NCI-H748 treated with DMSO at 0.1 percent for 48 hours (cell line): ENCODE data around the gene SEMA3E.

ENCODE experiments used
- DNase-seq: peaks from one replicate; lab custom pipeline; 2025; lab: John Stamatoyannopoulos, UW

The SEMA3E gene

DNA sequence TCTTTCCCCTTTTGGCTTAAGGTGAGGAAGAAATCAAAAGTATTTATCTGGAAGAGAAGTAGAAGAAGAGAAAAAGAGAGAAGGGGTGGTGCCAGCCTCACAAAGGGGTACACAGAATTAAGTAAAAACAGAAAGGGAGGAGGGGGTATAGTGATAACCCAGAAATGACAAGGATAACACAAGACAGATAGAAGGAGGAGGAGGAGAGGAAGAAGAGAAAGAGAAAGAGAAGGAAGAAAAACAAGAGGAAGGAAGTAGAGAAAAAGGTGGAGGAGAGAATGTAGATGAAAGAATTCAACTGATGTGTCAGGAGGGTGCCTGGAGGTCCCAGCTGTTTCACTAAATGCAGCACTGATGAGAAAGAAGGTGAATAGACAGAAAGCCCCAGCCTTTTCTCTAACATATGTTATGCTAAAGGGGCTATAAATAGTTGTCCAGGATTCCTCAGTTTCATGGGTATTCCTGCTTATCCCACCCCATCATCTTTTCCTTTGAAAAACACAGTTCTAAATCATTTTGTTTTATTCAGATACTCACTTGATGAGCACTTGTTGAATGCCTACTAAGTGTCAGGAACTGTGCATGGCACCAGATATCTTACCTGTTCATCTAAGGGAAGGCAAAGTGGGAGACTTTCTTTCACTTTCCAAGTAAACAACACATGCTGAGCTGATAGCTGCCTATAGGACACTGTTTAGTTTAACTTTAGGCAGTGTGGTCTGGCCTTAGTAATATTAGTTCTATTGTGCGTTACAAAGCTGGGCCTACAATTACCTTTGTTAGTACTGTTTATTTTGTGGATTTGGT lies 8.0 kb downstream of the SEMA3E start:
- DNase-seq = no peak

DNA sequence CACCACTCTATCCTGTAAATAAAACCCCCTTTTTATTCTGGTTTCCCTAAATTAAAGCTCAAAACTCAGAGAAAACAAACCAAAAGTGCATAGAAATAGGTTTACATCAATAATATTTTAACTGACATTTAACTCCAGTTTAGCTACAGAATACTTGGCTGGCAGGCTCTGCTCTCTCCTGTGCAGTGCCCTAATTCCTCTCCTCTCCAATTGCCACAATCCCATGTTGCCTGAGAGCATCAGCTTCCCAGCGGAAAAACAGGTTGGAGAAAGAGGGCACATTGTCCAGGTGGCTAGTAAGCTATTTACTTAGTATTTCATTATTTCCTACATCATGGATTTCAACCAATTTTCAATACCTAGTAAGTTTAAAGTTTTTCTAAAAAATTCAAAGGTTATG lies 8.7 kb downstream of the SEMA3E start:
- DNase-seq = no peak

DNA sequence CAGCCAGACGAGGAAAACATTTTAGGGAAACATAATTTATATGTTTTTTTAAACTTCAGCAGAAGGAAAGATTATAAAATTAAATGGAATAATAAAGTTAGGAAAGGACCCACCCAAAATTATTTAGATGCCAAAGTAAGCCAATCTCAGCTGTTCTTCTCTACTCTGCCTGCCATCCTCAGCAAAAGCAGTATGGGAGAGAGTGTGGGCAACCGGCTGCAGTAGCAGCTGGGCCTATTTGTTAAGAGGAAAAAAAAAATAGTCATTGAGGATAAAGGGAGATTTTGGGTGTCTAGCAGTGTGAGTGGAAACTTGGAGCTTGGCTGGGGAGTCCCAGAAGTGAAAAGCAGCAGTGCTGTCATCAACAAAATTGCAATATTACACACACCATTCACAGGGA lies 15.4 kb downstream of the SEMA3E start:
- no peak for DNase-seq

DNA sequence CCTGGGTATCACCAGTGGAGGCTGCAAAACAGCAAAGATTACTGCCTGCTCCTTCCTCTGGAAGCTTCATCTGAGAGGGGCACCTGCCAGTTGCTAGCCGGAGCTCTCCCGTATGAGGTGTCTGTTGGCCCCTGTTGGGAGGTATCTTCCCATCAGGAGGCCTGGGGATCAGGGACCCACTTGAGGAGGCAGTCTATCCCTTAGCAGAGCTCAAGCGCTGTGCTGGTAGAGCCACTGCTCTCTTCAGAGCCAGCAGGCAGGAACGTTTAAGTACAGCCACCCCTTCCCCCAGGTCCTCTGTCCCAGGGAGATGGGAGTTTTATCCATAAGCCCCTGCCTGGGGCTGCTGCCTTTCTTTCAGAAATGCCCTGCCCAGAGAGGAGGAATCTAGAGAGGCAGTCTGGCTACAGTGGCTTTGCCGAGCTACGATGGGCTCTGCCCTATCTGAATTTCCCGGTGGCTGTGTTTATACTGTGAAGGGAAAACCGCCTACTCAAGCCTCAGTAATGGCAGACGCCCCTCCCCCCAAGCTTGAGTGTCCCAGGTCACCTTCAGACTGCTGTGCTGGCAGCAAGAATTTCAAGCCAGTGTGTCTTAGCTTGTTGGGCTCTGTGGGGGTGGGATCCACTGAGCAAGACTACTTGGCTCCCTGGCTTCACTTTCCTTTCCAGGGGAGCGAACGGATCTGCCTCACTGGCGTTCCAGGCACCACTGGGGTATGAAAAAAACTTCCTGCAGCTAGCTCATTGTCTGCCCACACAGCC lies 19.6 kb downstream of the SEMA3E start:
- DNase-seq = no peak

DNA sequence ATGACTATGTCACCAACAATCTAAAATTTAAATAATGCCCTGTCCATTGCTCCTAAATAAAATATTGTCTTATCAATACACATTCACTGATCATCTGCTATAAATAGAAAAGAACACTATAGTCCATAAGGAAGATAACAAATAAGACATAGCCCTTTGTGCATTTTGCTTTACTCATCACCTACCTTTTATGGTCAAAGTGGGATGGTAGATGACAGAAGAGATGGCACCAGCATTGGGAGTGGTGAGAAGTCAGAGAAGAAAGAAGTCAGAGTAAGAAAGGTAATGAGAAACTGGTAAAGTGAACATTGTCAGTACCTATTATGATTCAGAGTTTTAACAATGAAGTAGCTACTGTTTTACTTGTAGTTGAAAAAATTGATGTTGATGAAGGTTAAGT lies 31.1 kb downstream of the SEMA3E start:
- no peak for DNase-seq

DNA sequence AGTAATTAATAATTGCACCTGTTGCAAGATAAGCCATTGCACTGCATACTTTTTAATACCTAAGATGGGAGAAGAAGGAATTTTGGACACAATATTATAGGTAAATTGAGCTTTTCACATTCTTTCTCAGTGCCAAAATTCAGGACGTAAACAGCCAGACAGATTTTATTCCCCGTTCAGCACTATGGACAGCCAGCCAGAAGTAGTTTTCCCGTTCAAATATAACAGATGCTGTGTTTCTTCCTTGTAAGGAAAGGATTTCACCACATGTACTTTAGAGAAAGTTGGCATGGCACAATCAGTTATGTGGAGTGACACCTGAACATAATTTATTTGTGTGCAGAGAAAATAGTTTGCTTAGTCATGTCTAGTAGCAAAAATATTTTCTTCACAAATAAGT lies 34.8 kb downstream of the SEMA3E start:
- DNase-seq = no peak

DNA sequence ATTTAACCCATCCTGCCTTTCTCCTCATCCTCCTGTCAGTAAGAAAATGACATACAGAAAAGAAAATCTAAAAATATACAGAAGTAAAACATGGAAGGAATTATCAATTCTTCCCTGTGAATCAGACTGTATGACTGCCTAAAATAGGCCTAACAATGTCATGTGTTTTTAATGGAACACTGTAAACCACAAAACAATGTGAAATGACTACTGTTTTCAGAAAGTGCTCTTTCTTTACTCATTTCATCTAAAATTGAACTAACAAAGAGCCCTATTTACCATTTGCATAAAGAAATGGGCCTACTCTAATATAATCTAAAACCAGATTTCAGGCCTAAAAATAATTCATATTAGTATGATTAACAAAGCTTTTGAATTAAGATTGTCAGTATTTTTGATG lies 35.7 kb downstream of the SEMA3E start:
- DNase-seq = no peak

DNA sequence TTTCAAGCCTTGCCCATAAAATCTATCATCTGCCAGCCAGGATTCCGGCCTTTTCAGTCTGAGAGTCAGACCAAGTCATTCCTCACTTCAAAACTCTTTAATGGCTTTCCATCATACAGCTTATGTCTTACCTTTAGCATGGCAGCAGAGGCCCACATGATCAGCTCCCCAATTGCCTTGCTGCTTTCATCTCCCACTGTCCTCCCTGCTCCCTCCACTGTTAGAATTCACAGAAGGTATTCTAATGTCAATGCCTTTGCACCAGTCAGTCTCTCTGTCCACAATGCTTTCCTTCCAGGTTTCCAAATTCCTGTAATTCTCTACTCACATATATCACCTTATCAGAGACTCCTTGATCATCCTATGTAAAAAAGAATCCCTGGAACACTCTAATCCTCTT lies 37.2 kb downstream of the SEMA3E start:
- no peak for DNase-seq

DNA sequence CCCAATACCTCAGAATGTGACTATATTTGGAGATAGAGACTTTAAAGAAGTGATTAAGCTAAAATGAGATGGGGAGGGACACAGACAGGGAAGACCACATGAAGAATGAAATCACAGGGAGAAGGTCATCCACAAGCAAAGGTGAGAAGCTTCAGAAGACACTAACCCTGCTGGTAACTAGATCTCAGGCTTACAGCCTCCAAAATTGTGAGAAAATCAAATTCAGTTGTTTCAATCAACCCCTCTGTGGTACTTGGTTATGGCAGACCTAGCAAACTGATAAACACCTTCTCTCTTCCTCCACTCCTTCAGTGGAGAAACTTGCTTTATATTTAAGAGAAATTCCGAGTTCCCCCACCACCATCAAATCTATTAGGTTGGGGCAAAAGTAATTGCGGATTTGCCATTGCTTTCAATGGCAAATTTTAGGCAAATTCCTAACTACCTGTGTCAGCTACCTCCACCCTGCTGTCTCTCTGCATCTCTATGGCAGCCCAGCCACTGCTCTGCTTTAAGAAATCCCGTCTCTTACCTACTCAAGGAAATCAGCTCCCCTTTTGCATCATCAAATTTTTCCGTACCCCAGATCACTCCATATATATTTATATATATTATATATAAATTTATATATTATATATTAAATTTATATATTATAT lies 38.2 kb downstream of the SEMA3E start:
- DNase-seq = no peak

DNA sequence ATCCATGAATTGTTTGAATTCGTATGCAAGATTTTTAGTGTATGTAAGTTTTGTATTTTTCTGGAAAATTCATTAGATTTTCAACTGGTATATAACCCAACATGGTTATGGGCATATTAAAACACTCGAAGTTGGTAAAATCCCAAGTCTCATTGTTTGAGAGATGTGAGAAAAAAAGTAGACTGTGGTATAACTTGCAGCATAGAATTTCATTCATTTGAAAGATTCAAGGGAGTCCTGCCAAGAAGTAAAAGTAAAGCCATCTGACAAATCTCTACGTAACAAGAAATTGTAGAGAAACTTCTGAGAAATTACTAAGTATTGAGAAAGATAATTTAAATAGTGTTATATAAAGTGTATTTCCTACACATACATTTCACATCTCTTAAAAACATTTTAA lies 40.2 kb downstream of the SEMA3E start:
- no peak for DNase-seq

DNA sequence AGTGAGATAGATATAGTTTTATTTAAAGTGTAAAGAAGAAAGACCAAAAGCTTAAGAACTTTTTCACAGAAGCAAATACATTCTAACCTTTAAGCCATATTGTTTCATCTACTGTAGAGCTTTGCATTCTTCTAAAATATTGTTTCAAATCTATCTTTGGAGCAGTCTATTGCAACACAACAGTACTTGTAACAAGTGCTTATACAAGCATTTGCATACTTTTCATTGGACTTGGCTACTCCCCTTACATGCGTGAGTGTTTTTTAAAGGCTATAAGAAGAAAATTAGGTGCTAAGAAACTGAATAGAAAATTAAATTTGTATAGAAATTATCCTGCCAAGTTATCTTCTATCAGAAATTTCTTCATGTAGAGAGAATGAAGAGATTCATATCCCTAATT lies 45.3 kb downstream of the SEMA3E start:
- no peak for DNase-seq

DNA sequence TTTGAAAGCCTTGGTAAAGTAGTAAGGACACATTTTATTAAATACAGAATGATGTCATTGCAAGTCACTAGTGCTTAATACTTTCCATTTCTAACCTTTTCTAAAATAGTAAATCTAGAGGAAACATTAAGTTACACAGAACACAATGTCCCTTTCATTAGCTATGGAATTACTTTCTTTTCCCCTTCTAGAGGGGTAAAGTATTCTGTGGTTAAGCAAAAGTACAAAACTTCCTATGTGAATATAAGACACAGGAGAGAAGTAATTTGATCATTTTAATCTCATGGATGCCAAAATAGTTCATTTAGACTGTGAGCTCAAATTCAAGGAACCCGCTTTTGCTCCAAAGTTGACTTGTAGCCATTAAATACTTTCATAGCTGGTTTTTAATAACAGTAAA lies 49.8 kb downstream of the SEMA3E start:
- DNase-seq = no peak

DNA sequence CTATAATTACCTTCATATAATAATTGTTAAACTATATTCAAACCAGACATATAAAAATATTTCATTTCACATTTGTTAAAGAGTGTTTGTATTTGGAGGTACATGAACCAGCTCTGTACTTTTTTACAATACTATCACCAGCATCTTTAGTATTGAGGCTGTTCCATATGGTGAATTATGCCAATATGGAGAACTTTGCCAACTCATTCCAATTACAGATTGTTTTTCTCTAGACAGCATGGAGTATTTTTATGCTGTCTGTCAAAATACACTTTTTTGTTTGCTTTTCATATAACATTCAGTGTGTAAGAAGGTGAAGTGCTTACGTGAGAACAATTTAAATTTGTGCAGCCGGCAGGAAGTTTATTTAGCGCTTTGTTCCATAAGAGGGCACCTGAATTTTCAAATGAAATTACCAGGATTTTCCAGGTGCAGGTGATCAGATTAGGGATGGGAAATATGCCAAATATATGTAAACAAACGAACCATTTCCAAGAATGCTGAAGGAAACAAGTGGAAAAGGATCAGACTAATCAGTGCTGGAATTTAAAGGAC lies 54.9 kb downstream of the SEMA3E start:
- peak; percentile 91 for DNase-seq

DNA sequence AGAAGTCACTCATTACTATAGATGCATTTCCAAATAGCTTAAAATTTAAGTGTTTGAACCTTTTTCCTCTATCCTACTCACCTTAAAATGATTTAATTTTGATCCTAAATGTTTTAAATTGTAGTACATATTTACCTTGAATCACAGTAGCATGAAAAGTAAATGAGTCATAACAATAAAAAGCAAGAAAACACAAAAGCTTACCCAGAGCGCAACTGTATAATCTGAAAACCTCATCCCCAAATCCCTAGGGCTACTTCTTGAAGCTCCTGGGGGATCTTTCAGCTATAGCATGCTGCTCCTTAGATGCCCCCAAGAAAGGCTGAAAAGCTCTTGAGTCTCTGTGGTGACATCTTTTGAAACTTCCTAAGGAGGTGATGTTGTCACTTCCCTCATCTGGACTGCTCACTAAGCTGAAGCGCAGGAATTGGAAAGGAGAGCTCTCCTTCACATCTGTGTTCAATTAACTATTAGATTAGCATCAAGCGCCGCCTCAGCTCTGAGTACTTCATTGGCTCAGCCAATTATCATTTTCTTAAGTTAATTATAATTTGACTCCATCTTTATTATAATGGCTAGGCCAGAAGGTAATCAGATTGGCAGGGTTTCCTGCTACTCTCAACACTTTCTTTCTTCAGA lies 60.2 kb downstream of the SEMA3E start:
- DNase-seq = no peak

DNA sequence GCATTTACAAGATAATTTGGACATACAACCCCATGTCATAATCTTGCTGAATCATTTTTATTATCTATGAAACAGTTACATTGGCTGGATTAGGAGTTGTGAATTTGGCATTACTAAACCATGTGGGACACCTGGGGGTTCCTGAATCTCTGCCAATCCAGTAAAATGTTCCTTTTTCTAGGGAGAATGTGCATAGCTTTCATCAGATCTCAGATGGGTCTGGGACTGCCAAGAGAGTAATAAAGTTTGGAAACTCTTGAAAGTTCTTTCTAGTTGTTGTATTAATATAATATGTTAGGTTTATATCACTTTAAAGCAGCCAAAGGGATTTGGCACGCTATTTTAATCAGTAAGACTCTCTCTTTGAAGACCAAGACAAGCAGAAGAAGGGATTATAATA lies 62.7 kb downstream of the SEMA3E start:
- no peak for DNase-seq

DNA sequence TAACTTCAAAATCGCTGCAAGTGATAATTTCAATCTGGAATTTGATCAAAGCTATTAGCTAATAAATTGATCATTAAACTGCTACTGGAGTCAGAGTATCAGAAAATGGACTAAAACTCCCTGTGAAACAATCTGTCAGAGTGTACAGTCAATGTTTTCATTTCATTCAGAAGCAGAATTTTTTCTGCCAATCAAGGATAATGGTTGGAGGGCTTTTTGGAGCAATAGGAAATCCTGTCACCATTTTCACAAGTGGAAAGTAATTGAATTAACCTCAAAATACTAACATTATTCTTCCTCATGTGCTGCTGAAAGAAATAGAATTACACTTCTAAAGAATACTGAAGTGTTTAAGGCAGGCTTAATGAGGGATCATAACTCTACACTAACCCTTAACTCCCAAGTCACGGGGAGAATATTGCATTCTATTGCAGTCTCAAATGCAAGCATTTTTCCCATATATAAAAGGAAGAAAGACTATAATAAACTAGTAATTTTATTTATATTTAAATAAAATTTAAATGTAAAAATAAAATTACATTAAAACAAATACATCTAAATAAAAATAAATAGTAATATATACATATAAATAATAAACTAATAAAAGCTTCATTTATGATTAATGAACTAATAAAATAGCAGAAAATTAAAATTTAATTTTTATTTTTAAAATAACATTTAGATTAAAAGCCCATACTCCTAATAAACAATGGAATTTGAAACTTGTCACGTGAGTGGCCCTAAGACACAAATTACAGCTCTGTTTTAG lies 67.1 kb downstream of the SEMA3E start:
- DNase-seq = no peak

DNA sequence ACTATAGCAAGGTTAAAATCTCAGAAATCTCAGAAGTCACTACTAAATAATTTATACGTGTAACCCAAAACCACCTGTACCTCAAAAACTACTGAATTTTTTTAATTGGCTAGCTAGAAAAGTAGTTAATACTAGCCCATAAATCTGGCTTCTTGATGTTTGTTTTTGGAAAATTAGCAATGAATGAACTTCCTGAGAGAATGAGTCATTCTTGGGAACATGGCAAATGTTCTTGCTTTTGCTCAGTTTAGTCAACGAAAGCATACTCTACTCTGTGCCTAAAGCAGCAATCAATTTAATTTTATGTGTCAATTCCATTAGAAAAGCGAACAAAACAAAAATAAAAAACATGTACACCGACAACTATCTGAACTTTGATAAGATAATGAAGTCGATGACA lies 69.2 kb downstream of the SEMA3E start:
- no peak for DNase-seq

DNA sequence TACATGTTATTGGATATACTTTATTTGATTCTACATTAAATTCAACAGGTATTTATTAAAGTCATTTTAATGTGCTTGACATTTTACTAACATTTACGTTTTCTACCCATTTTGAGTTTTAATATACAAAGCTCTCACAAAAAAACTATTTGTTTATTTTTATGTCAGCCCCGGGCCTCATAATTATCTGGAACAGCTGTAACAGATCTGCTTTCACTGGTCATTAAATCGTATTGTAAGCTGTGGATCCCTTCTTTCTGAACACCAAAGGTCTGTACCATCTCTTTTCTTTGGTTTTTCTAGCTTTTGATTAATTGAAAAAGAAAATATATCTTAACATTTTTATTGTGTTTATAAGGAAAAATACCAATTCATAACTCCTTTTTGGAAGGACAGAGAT lies 73.5 kb downstream of the SEMA3E start:
- DNase-seq = no peak

DNA sequence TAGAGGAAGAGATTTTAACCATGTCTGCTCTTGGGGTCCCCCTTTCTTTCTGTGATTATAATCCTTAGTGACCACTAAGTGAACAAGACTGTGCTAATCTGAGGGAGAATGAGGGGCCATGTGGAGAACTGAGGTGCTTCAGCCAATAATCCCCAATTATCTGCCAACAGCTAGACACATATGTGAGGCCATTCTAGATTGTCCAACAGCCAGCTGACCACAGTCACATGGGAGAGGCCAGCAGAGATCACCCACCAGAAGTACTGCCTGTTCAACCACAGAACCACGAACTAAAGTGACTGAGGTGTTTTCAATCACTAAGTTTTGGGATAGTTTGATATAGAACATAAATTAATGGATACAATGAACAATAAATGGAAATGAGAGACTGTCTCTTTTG lies 74.3 kb downstream of the SEMA3E start:
- no peak for DNase-seq

DNA sequence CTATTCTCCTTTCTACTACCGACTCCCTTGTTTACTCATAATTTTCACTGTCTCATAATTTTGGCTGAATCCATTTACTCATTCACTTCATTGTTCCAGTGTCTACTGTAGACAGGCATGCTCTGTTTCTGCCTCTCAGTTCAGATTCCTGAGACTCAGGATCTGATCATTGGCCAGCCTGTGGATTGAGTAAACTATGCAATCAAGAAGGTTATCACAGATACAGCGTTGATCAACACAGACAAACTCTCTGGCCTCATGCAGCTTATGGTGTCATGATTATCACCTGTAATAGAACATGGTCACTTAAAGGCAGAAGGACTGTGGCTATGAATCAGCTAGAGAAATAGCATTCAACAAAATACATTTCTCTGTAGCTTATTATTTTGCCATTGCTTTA lies 86.0 kb downstream of the SEMA3E start:
- no peak for DNase-seq

DNA sequence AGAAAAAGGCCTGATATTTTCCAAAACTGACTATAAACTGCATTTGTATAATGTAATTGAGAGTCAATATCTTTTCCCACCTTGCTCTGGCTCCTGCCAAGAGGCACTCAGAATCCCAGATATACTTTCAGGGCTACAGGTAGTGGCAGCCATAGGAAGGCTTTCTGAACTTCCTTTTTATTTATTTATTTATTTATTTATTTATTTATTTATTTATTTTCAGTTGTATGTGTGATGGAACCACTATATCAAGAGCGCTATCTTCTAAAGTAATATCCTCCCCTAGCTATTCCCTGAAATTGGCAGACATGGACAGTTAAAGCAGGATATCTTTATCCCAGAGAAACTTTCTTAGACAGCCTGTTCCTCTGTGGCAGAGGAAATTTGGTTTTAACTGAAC lies 86.7 kb downstream of the SEMA3E start:
- DNase-seq = no peak

DNA sequence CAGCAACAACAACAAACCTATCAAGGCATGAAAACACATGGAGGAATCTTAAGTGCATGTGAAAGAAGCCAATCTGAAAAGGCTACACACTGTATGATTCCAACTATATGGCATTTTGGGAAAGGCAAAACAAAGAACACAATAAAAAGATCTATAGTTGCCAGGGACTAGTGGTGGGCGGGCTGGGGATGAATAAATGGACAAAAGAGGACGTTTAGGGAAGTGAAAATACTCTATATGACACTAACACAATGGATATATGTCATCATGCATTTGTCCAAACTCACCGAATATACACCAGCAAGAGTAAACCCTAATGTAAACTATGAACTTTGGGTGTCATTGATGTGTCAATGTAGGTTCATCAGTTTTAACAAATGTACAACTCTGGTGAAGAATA lies 89.1 kb downstream of the SEMA3E start:
- DNase-seq = no peak
